HG03108 (cell line): Measurements from ENCODE around the gene VSIG10.

Experiments
- ATAC-seq: cut with Tn5 transposase; IDR thresholded peaks from one replicate; pipeline ENCODE4 v1.9.1; 2021; ENCODE audit warnings: moderate library complexity; ENCODE audit not compliant: unreplicated experiment

VSIG10 gene

GRCh38 chr12:118060301-118061010 lies 43.4 kb downstream of the VSIG10 start:
- ATAC-seq = peak; percentile 36

DNA sequence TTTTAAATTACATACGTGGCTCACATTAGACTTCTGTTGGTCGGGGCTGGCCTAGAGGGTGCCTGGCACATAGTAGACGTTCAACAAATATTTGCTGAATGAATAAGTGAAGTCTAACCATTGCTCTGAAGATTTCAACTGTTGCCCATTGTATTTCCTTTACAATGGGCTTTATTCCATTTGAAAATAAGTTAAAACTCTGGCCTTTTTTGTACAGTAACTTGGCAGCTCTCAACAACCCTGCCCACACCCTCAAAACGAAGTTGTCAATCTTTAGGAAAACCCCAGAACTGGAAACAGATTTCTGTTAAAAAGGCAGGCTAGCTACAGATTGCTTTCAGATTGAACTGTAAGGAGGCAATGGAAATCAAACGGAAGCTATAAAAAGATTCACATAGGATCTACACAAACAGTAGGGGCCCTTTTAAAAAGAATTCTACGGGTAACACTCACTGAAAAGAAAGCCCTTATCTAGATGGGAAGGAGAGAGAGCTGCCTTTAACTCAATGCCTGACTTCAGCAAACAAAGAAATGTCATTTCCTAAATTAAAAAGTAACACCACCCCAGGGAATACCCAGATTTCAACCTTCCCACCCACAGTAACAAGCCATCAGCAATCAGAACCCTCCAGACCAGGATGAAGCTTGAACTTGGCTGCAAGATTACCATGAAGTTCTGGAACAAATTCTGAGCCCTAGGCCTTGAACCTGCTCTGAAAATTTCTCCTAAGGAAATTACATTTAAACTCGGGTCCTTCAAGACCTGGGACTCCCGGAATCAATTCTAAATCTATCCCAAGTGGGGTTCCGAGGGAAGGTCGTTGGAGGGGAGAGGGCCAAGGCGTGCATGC lies 44.2 kb downstream of the VSIG10 start:
- ATAC-seq = no peak

DNA sequence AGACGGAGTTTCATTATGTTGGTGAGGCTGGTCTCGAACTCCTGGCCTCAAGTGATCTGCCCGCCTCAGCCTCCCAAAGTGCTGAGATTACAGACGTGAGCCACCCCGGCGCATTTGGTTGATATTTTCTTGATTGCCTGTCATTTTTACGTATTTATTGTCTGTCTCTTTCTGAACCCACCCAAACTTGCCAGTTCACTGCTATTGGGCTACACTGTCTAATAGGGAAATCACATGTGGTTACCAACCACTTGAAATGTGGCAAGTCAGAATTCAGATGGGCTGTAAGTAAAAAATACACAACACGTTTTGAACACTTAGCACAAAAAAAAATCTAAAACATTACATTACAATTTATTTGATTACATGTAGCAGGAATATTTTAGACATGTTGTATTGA lies 44.9 kb downstream of the VSIG10 start:
- no peak for ATAC-seq

GRCh38 chr12:118058227-118058626 lies 45.6 kb downstream of the VSIG10 start:
- no peak for ATAC-seq

GRCh38 chr12:118055865-118056773 lies 47.7 kb downstream of the VSIG10 start:
- no peak for ATAC-seq

DNA sequence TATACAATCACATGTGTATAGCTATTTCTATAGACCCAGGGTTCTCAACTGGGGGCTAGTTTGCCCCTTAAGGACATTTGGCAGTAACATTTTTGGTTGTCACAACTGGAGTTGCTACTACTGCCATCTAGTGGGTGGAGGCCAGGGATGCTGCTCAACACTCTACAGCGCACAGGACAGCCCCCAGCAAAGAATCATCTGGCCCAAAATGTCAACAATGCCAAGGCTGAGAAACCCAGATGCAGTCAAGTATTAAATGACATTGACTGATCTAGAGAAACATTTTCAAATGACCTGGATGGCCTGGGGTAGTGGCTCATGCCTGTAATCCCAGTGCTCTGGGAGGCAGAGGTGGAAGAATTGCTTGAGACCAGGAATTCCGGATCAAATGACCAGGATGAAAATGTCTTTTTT lies 48.7 kb downstream of the VSIG10 start:
- peak; percentile 48 for ATAC-seq

GRCh38 chr12:118053071-118053985 lies 50.5 kb downstream of the VSIG10 start:
- ATAC-seq = no peak

DNA sequence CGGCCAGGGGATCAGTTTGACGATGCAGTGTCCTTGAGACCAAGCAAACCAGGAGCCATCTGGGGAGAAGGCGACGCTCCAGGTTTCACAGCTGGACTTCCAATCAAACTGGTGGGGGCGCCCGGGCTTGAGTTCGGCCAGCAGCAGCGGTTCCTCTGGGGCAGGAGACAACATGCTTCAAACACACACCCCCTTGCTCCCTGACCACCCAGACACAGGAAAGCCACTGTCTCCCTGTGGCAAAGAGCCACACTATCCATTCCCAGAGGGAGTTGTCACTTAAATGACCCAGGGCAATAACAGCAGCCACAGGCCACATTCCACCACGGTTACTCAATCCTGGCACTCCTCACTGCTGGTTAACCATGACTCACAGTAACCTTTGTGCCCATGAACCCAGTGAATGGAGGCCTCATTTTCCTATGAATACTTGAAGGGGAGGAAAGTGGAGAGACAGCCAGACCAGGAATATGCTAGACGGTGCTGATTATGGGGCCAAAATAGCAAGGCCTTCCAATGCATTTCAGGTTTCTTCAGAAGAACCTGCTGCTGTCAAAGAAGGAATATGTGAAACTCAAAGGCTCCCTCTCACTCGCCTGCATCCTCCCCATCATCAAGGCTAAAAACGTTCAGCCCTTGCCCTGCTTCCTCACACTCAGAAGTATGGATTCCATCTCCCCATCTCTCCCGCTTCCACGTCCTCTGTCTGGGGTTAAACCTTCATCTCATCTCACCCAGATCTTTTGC lies 51.3 kb downstream of the VSIG10 start:
- no peak for ATAC-seq

- ATAC-seq = no peak
Measured at GRCh38 chr12:118050972-118051910, 52.6 kb downstream of the VSIG10 start.

- no peak for ATAC-seq
Measured at GRCh38 chr12:118046430-118046829, 57.4 kb downstream of the VSIG10 start.

- ATAC-seq = no peak
Measured at GRCh38 chr12:118044577-118044976, 59.2 kb downstream of the VSIG10 start.

- ATAC-seq = no peak
Measured at GRCh38 chr12:118044075-118044474, 59.7 kb downstream of the VSIG10 start.

DNA sequence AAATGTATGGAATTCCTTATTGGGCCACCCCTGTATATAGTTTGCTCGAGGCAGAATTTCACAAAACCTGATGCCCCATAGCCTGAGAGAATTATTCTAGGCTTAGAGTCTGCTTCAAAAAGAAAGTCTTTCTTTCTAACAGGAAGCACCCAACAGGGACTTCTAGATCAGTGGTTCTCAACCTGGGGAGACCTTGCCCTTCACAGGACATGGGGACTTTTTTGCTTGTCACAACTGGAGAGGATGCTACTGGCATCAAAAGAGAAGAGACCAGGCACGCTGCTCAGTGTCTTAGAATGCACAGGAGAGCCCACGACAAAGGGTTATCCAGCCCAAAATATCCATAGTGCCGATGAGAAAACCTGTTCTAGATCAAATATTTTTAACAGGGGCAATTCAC lies 61.7 kb downstream of the VSIG10 start:
- ATAC-seq = no peak

GRCh38 chr12:118038137-118038536 lies 65.7 kb downstream of the VSIG10 start:
- ATAC-seq = no peak

GRCh38 chr12:118036672-118037411 lies 67.0 kb downstream of the VSIG10 start:
- no peak for ATAC-seq

GRCh38 chr12:118035190-118036041 lies 68.4 kb downstream of the VSIG10 start:
- ATAC-seq = peak; percentile 71
